SK-N-MC (cell line): ENCODE data around the gene DYNLT5.
"Not testable (repeated sequence)": the region's sequence is repeated elsewhere in the genome, so short reads cannot be mapped to it uniquely, and the experiment has no call there.

Experiments used
- DNase-seq: peaks from one replicate; pipeline ENCODE4 v3.0.0-alpha.2; 2011; ENCODE audit warnings: low read depth, low spot score
- H3K27ac ChIP-seq: fragments of 200-600 bp; sonication (generic); 2 replicates; pipeline ENCODE4 v1.5.1; 2016; ENCODE audit warnings: mixed run types
- H3K36me3 ChIP-seq: fragments of 200-600 bp; sonication (generic); 2 replicates; pipeline ENCODE4 v1.6.1; 2017; ENCODE audit warnings: antibody characterized with exemption, low read length, mixed read lengths; ENCODE audit not compliant: insufficient read depth
- H3K4me3 ChIP-seq: fragments of 200-600 bp; sonication (generic); 2 replicates; pipeline ENCODE4 v1.5.1; 2016
- H3K9ac ChIP-seq: fragments of 200-600 bp; sonication (generic); 2 replicates; pipeline ENCODE4 v1.8.0; 2017; ENCODE audit warnings: mixed run types, mixed read lengths; ENCODE audit not compliant: insufficient read length
- H3K9me3 ChIP-seq: fragments of 200-600 bp; sonication (generic); 2 replicates; pipeline ENCODE4 v1.6.1; 2017; ENCODE audit warnings: low read depth, mild to moderate bottlenecking, antibody characterized with exemption, low read length, moderate library complexity, mixed read lengths
- EZH2 ChIP-seq: fragments of 200-600 bp; sonication (generic); IDR thresholded peaks from one replicate; pipeline ENCODE4 v1.6.1; 2017; ENCODE audit warnings: antibody characterized with exemption
- FOXP2 ChIP-seq: optimal IDR thresholded peaks from 2 replicates; pipeline ENCODE3; 2011; ENCODE audit warnings: mild to moderate bottlenecking, moderate library complexity; ENCODE audit not compliant: insufficient read depth; ENCODE audit errors: extremely low read length, control extremely low read depth
- POLR2AphosphoS5 ChIP-seq: IDR thresholded peaks from 2 replicates; pipeline ENCODE4 v1.6.1; 2012; ENCODE audit warnings: mild to moderate bottlenecking, low read depth, low read length, borderline replicate concordance

The DYNLT5 gene, protein sequence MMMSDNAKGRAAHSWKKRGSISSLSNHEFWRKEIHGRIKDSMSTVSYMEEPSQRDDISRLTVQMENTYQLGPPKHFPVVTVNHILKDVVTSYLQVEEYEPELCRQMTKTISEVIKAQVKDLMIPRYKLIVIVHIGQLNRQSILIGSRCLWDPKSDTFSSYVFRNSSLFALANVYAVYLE

DNA sequence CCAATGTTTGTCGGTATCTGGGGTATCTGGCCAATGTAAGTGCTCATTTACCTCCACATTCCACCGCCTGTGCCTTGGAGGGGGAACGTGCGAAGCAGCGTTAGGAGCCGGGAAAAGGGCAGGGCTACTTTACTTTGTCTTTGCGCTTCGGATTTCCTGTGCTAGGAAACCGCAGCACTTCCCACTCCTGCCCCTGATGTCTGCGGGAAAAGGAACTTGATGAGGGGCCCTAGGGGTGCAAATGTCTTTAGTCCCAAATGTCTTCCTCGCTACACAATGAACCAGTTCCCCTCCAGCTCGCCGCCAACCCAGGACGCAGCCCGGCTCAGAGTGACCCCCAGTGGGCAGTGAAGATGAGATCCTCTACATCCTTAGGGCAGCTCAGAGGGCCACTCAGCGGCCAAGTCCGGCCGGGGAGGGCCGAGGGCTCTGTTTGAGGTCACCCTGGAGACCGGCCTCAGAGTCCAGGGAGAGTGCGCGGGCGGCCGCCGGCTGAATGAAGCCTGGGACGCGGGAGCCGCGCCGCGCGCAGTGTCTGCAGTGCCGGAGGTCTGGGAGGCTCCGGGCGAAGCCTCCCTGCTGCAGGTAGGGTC lies at the start of gene DYNLT5:
Gene DYNLT5 (plus strand): TSS at position 460 of the 593 bp plus-strand sequence. CDS start 2,200 bp downstream, outside the sequence.
- TF ChIP-seq FOXP2, result no peak
- TF ChIP-seq POLR2AphosphoS5, result no peak
- TF ChIP-seq EZH2, result no peak
- Histone ChIP-seq H3K9ac (no peak within 1 kb of the TSS), H3K36me3 (no peaks in the 10 kb centered on the region), H3K27ac (no peak within 1 kb of the TSS), H3K9me3 (no peaks in the 10 kb centered on the region), H3K4me3 (no peak within 1 kb of the TSS)
- DNase-seq, result no peak

DNA sequence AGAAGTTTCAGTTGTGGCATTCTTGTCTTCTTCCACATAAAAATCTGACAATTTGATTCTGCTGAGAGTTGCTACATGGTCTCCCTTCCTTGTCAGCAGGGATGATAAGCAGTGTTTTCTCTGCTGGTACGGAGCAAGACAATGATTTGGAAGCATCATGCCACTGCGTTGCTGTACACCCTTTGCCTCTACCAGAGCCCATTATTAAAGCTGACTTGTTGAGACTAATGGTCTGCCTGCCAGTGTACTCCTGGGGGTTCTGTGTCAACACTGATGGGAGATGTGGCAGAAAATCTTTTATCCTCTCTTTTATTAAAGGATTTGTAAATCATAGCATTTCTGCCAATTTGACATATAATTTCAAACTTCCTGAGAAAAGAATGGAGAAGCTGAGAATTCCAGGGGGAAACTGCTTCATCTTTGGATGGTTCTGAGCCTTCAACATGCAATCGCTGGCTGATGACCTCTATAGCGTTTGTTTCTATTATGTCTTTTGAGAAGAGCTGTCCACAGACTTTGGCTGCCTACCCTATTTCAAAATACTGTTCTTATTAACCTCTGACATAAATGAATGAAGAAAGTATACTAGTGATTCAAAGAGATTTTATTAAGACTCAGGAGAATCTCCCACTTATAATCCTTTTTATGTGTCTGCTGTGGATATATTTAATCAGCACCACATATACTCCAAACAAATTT lies 47.9 kb upstream of the DYNLT5 start:
- Histone ChIP-seq H3K27ac (peak overlapping the region; percentile 94; the same call in 1 of the 2 replicates), H3K9ac (no peak overlapping the region), H3K9me3 (no peaks in the 10 kb centered on the region), H3K4me3 (peak overlapping the region; percentile 70), H3K36me3 (no peaks in the 10 kb centered on the region)
- no peak for TF ChIP-seq POLR2AphosphoS5
- TF ChIP-seq FOXP2, result no peak
- TF ChIP-seq EZH2, result no peak
- DNase-seq, result no peak

DNA sequence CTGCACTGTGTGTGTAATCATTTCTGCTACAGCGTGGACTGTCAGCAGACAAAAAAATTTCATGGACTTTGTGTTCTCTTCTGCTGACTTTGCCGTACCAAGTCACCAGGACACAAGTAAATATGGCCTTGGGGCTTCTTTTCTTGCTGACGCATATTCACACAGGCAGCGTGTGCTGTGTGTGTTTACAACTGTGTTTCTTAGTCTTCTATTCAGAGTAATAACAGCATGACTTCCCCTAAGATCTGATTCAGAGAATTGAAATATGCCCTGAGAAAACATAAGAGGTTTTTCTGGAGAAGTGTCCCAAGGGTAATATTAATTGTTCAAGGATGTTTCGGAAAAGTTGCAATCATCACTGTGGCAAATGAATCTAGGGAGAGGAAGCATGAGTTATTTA lies 47.1 kb upstream of the DYNLT5 start:
- Histone ChIP-seq H3K9ac (no peak overlapping the region), H3K4me3 (peak overlapping the region; percentile 70), H3K27ac (peak overlapping the region; percentile 94), H3K36me3 (no peaks in the 10 kb centered on the region), H3K9me3 (no peaks in the 10 kb centered on the region)
- TF ChIP-seq EZH2, result no peak
- TF ChIP-seq POLR2AphosphoS5, result peak; percentile 65; the same call in 1 of the 2 replicates
- peak; percentile 99 for TF ChIP-seq FOXP2
- DNase-seq, result peak; percentile 99

DNA sequence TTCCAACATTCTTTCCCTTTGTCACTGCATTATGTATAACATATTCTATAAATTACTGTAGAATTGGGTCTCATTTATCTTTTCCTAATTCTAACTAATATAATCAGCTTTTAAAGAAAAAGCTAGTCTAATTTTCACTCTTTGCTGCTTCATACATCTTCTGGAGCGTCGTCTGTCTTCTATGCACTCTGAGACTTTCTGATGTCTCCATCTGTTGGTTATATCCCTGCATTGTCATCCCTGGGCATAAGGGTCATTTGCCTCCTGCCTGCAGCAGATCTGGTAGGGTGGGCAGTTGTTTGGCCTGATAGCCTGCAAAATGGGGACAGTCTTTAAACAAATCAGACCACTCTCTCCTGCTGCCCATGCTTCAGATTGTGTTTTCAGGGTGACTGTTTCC lies 40.8 kb upstream of the DYNLT5 start:
- no peak for DNase-seq
- Histone ChIP-seq H3K9me3 (no peaks in the 10 kb centered on the region), H3K36me3 (no peaks in the 10 kb centered on the region), H3K4me3 (no peak overlapping the region), H3K9ac (no peak overlapping the region), H3K27ac (no peak overlapping the region)
- no peak for TF ChIP-seq EZH2
- TF ChIP-seq POLR2AphosphoS5, result no peak
- TF ChIP-seq FOXP2, result no peak

DNA sequence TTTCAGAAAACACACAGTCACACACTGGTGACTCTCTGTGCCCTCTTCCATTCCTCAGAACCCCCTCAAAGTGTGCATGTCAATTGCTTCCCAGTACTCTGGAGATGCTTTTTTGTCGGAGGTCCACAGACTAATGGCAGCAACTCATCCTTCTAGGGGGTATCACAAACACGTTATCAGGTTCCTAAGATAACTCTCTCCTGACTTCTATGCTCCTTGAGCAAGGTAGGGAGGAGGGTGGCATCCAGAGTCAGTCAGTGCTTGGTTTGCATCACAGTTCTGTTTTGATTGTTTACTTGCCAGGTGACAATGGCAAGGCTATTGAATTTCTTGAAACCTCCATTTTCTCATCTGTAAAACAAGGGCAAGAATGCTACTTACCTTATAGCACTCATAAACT lies 39.4 kb upstream of the DYNLT5 start:
- Histone ChIP-seq H3K9me3 (no peaks in the 10 kb centered on the region), H3K4me3 (no peak overlapping the region), H3K27ac (no peak overlapping the region), H3K36me3 (no peaks in the 10 kb centered on the region), H3K9ac (no peak overlapping the region)
- no peak for DNase-seq
- TF ChIP-seq EZH2, result no peak
- no peak for TF ChIP-seq FOXP2
- no peak for TF ChIP-seq POLR2AphosphoS5

DNA sequence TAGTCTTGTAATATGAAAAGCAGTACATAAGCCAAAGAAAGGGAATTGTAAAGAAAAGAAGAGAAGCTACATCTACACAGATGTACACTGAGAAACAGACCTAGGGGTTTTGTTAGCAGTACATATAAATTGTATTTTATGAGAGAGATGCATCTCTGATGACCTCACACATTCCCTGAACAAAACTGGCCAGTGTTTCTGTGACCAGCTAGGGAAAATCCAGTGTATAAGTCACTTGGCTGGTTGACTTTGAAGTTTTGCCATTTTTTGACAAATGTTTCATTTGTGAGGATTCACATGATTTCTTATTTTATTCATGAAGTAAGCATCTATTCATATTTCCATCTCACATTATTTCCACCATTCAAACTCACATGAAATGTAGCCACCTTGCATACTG lies 28.3 kb upstream of the DYNLT5 start:
- no peak overlapping the region for H3K9ac ChIP-seq
- H3K27ac ChIP-seq, result no peak overlapping the region
- H3K36me3 ChIP-seq, result no peaks in the 10 kb centered on the region
- no peak overlapping the region for H3K4me3 ChIP-seq
- TF ChIP-seq EZH2 (no peak), POLR2AphosphoS5 (no peak), FOXP2 (no peak)
- H3K9me3 ChIP-seq, result no peaks in the 10 kb centered on the region
- DNase-seq, result no peak

DNA sequence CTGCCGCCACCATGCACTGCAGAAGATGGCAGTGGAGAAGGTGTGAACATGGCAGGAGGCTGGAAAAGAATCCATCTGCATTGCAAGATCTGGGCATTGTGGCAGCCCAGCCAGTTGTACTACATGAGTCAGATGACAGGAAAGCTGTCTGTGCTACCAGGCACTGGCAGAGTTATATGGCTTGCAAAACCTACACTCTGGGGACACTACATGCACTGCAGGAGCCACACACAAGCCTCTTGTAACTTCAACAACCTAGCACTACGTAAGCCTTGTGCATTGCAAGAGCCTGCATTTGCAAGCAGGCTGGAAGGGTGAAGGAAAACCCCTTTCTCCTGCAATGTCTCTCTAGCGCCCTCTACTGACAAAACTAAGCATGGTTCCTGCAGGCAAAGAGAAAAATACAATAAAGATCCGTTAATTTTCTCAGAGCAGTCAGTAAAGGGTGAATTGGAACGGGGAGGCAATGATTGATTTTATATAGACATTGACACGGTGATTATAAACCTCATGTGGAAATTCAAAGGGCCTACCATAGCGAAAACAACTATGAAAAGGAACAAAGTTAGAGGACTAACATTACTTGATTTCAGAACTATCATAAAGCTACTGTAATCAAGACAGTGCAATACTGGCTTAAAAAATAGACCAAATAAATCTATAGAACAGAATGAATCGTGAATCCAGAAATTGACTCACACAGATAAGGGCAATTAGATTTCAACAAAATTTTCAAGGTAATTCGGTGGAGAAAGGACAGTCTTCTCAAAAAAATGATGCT lies 26.2 kb upstream of the DYNLT5 start:
- H3K36me3 ChIP-seq, result no peaks in the 10 kb centered on the region
- H3K4me3 ChIP-seq, result peak overlapping the region; percentile 34; the same call in 1 of the 2 replicates
- no peak overlapping the region for H3K9ac ChIP-seq
- peak; percentile 90 for DNase-seq
- TF ChIP-seq POLR2AphosphoS5 (peak; percentile 26; the same call in 1 of the 2 replicates), EZH2 (no peak), FOXP2 (peak; percentile 80)
- H3K9me3 ChIP-seq, result no peaks in the 10 kb centered on the region
- no peak overlapping the region; the same call in 1 of the 2 replicates for H3K27ac ChIP-seq

DNA sequence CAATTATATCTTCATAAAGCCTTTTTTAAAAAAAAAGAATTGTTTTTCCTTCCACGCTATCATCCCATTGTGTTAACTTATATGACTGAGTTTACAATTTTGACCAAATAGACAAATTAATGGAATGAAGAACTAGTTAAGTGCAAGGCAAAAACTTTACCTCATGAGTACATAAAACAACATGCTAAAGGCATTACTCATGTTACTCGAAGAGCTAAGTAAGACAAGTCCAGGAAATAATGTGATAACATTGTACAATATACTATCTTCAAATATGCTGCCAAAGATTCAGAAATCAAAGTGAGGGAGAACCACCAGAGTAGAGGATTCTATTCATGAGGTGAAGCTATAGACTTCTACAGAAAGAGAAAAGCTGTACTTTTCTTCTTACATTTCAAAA lies 24.2 kb upstream of the DYNLT5 start:
- Histone ChIP-seq H3K27ac (peak overlapping the region; percentile 88; the same call in 1 of the 2 replicates), H3K36me3 (no peaks in the 10 kb centered on the region), H3K9ac (no peak overlapping the region), H3K4me3 (no peak overlapping the region), H3K9me3 (no peaks in the 10 kb centered on the region)
- DNase-seq, result no peak
- no peak for TF ChIP-seq POLR2AphosphoS5
- TF ChIP-seq EZH2, result no peak
- no peak for TF ChIP-seq FOXP2

DNA sequence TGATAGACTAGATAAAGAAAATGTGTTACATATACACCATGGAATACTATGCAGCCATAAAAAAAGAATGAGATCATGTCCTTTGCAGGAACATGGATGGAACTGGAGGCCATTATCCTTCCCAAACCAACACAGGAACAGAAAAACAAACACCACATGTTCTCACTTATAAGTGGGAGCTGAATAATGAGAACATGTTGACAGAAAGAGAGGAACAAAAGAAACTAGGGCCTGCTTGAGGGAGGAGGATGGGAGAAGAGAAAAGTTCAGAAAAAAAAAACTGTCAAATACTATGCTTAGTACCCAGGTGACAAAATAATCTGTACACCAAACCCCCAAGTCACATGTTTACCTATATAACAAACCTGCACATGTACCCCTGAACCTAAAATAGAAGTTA lies 23.5 kb upstream of the DYNLT5 start:
- not testable (repeated sequence) for H3K9ac ChIP-seq, H3K36me3 ChIP-seq, DNase-seq, H3K9me3 ChIP-seq
- peak overlapping the region; percentile 88 for H3K27ac ChIP-seq
- H3K4me3 ChIP-seq, result peak overlapping the region; percentile 52; the same call in 1 of the 2 replicates
